ENCODE results near the gene ATP9A.

Gene ATP9A

DNA sequence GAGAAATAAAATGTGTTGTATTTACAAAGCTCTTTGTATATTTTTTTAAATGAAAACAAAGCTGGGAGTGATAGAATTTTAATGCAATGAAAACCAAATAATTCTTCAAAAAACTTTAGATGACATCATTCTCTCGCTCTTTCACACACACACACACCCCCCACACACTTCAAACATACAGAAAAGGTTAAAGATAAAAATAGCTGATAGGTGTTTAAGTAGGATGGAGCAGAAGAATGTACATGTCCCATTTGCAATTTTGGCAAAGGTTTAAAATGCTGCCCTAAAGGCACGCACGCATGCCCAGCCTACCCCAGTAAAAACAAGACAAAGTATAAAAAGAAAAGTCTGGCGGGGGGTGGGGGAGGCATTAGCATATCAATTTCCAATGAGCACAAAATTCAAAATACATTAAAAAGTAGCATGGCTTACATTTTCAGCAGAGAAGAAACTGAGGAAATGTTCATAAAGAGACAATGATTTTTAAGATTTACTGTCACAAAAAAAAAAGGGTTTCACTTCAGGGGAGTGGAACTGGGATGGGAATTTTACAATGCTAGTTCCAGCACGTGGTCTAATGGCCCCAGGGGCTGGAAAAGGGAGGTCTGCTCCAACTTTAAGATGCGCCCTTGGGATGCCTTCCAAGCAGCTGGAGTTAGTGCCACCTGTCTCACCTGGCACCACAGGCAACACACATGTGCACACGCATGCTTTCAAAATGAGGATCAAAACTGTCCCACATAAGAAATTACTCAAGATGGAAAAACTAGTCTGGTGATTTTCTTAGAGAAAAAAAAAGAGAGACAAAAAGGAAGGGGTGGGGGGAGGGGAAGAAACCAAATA, 170.6 kb downstream of the ATP9A start:
- DNase-seq: no peak
- ATAC-seq: peak; percentile 64

DNA sequence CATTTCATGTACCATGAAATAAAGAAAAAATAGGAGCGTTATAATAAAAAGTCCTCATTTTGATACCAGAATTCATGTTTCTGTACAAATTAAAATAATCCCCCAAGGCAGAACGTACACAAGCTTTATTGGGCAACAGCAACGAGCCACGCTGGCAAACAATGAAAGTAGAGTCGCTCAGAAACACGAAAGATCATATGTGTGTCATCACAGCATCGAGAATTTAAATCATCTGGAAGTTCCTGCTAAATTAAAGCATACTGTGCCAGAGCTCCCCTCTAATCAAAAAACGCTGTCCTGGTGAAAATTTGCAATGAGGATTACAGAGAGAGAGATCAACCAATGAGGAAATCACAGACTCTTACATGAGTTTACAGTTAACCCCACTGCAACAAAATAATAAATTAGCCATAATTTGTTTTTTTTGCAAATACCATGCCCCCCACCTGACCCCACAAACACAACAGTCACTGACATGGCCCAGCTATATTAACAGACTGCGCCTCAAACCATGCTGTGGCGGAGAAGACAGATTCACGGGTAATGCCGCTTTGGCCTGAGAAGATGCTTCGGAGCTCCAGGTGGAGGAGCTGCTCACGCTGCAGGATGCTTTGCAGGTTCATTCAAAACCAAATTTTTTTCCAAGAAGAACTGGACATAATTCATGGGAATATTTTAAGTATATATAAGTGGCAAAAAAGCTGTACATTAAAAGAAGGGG, 171.4 kb downstream of the ATP9A start:
- ATAC-seq: no peak

DNA sequence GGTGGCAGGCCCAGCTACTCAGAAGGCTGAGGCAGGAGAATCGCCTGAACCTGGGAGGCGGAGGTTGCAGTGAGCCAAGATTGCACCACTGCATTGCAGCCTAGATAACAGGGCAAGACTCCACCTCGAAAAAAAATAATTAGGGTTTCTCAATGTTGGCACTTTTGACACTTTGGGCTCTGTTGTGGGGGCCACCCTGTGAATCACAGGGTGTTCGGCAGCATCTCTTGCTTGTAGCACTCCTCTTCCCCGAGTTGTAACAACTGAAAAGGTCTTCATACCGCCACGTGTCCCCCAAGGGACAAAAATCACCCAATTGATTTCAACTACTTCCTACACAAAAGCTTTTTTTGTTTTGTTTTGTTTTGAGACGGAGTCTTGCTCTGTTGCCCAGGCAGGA, 172.4 kb downstream of the ATP9A start:
- ATAC-seq (no peak), DNase-seq (no peak)

More for the DNA sequence above, 171.4 kb downstream of the ATP9A start:
- DNase-seq: no peak

DNA sequence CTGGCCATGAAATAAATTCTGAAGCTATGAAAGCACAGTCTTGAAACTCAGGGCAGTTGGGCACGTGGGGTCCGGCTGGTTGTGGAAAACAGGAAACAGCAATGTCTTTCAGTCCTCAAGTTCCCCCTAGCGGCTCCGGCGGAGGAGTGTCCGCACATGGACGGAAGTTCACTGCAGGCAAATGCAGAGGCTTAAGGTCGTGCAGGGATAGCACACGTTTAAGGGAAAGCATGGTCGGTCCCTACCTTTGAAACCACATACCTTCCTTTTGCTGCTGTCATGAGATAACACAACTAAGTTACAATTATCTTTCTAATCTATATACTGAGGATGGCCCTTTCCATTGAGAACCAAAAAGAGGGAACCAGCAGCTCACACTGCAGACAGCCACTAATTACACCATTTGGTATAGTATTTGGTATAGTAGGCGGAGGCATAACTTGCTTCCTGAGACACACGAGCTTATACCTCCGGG, 173.1 kb downstream of the ATP9A start:
- DNase-seq (peak; percentile 82), ATAC-seq (peak; percentile 87)

DNA sequence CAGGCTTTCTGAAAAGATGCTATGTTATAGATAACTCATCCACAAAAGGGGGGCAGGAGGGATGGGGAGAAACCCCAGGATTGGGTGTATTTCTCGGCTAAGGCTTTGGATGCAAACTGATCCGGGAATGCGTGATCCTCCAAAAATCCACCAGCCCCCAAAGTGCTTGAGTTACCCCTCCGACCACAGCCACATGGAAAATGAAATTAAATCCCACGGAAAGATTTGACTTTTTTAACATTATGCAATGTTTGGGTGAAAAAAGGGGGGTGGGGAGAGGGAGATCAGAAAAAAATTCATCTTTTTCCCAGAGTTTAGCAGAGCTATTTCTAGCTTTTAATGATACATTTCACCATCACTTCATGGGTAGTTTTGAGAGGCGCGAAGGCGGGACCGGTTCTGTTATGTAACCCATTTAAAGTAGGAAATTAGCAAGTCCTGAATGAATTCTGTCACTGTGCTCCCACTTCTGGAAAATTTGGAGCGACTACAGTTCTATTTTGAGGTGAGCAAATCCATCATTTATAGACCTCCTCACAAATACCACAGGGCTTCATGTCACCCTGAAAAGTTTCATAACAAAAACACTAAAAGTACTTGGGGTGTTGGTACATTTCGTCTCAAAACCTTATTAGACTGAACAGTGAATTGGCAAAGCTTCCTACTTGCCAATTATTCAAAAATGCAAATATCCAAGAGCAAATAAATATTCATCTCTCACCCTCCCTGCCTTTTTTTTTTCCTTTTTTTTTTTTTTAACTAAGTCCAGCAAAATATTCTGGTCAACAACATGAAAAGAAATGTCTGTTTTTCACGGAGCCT, 173.7 kb downstream of the ATP9A start:
- ATAC-seq (no peak), DNase-seq (no peak)

DNA sequence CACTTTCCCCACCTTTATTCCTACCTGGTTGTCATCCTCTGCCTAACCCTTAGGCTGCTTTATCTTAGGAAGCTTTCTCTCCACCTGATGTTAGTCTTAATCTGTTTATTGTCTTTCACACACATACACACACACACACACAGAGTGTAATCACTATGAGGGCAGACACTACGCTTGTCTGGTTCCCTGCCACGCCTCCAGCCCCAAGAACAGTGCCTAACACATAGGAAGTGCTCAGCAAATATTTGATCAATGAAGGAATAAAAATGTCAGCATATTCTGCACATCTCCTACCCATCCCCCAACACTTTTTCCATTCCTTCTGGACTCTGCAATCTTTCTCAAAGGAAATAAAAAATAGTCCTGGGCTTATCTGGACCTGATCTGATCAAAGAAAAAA, 174.6 kb downstream of the ATP9A start:
- DNase-seq (no peak), ATAC-seq (no peak)

DNA sequence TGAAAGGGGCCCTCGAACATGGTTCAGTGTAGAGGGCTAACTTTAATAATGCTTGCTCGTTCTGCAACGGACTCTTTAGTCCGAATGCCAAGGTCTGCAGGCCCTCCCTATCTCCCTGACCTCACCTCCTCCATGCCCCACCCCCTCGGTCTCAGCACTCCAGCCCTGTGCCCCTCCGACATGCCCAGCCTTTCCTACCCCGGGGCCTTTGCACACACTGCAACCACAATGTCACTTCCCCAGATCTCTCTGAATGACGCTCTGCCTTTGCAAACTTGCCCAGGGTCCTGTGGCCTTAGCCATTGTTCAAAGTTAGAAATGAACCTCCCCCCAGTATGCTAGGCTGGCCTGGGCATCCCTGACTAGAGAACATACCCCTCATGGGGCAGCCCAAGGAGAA, 175.6 kb downstream of the ATP9A start:
- ATAC-seq (no peak), DNase-seq (no peak)

DNA sequence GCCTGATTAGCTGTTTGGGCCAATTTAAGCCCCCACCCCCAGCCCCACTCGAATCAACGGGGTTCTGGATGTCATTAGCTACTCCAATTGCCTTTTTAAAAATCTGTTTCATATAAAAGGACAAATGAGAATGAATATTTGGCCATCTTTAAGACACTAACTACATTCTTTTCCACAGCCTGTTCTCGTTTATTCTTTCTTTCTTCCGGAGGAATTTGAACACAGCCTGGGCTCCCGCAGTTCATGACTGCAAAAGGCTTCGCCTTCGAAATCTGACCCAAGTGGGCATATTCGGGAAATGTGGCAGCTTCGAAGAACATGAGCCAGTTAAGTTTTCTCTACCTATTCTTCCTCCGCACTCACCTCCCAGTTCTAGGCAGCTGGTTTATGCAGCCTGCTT, 176.3 kb downstream of the ATP9A start:
- DNase-seq: no peak
- ATAC-seq: no peak

DNA sequence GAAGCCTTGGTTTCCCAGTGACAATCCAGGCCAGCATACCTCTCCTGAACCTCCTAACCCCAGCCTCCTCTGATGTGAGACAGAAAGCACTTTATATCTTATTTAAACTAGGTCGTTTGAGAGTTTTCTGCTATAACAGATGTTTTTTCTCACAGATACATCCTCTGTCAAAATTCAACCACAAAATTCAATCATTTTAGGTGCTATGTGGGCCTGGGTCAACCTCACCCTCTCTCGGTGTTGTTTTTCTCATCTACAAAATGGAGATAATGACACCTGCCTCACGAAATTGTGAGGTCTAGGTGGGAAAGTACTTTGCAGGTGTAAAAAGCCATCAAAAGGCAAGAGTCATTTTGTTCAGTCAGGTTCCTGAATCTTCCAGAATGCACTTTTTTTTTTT, 179.4 kb downstream of the ATP9A start:
- ATAC-seq: no peak

DNA sequence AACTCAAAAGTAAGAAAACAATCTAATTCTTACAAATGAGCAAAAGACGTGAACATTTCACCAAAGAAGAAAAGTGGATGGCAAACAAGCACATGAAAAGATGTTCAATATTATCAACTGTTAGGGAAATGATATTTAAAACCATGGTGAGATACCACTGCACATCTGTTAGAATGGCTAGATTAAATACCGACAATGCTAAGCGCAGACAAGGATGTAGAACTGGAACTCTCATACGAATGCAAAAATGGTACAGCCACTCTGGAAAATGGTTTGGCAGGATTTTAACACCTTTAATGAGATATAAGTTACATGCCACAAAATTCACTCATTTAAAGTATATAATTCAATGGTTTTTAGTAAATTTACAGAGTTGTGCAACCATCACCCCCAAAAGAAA, 181.0 kb downstream of the ATP9A start:
- no peak for ATAC-seq
- no peak for DNase-seq

More for the DNA sequence above, 179.4 kb downstream of the ATP9A start:
- no peak for DNase-seq

DNA sequence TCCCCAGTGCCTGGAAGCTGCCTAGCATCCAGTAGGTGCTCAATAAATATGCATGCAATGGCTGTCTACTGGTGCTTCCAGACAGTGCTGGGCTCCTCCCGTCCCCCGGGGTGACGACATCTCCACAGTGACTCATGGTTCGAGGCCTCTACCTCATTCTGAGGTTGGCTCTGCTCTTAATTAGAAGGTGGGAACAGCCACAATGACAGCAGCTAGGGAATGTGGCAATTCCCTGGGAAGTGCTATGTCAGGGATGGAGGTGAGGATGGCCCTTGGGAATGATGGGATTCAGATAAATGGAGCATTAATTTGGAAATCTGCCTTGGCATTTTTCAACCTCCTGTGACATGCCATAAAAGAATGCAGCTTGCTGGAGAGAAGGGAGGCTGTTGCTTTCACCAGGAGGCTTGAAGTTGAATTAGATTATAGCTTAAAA, 182.2 kb downstream of the ATP9A start:
- DNase-seq (no peak), ATAC-seq (no peak)

DNA sequence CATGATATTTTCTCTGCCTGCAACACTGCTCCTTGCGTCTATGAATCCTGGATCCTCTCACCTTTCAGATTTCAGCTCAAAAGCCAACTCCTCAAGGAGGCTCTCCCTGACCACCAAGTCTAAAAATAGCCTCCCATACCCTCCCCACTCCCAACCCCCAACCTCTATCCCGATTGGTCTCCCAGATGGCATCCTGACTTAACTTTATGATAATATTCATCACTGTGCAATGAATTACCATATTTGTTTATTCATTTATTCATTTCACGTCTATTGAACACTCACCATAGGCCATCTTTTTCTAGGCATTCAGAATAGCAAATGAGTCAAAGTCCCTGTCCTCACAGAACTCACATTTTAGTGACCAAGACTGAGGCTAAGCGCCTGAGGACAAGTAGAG, 183.0 kb downstream of the ATP9A start:
- DNase-seq (no peak), ATAC-seq (no peak)

DNA sequence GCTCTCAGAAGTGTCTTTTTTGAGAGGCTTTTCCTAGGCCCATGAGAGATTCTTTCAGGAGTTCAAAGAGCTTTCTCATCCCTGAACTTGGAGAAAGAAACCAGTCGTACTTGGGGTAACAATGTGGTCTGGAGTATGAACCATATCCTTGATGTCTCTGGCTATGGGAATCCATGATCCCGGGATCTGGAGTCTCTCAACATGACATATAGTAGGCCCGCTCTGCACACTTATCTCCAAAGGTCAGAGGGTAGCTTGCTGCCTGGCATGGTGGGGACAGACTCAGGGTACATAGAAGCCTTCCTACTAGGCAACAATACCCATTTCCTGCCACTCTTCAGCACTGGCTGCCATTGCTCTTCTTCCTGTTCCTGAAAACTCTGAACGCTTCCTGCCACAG, 183.5 kb downstream of the ATP9A start:
- DNase-seq (no peak), ATAC-seq (no peak)

DNA sequence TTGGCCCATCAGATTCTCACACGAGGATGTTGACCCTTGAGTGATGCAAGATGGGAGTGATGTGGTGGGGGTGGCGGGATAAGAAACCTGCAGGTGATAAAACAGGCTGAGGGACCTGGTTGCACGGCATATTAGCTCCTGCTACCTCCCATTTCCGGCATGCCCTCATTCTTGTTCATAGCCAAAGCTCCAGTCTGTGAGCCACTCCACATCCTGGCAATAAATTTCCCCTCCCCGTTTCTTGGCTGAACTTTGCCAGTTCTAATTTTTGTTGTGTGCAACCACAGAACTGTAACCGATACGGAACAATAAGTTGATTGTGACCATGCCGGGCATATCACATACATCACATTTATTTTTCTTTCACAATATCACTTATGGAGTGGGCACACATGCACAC, 184.1 kb downstream of the ATP9A start:
- DNase-seq: no peak
- no peak for ATAC-seq

DNA sequence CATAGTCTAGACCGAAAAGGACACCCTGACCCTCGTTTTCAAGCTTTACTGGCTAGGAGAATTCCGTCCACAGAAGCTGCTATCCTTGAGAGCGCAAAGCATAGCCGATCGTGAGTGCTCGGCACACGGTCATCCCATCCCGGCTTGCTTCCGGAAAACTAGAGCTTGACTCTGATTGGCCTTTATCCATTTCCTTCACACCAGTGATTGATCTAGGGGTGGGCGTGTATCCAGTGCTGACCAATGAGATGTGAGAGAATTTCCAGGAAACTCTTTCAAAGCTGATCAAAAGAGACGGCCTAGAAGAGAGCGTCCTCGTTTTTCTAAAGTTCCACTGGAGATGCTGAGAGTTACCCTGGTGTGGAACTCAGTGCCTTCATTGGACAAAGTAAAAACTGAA, 184.7 kb downstream of the ATP9A start:
- DNase-seq: no peak
- no peak for ATAC-seq

DNA sequence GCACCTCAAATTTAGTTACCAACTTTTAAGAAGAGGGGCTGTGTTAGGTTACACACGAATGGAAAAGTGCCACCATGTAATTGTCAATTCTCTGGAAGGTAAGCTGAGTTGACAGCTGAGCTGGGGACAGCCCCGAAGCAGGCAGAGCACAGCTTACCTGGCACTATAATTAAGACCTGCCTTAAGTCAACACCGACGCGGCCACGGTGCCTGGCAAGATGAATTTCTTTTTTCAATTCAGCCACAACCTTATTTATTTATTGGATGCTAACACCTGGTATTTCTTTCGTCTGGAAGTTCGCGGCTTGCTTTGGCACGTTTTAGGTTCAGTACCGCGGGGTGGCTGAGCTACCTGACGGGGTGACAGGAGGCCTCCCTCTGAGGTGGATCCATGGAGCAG, 185.1 kb downstream of the ATP9A start:
- ATAC-seq: no peak
- no peak for DNase-seq

DNA sequence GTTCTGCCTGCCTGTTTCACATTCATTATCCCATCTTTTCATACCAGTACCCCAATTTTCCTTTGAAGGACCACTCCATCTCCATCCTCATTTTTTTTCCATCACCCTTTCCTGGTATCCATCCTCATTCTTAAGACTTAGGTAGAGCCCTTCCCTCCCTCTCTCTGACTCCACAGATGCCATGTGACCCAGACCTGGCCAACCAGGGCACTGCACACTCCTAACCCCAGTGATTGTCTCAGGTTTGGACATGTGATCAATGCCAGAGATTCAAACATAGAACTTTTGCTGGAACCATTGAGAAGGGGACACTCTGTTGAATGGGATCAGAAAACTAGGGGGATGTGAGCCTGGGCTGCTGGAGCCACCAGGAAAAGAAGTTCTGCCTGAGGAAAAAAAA, 186.6 kb downstream of the ATP9A start:
- ATAC-seq (no peak), DNase-seq (no peak)

DNA sequence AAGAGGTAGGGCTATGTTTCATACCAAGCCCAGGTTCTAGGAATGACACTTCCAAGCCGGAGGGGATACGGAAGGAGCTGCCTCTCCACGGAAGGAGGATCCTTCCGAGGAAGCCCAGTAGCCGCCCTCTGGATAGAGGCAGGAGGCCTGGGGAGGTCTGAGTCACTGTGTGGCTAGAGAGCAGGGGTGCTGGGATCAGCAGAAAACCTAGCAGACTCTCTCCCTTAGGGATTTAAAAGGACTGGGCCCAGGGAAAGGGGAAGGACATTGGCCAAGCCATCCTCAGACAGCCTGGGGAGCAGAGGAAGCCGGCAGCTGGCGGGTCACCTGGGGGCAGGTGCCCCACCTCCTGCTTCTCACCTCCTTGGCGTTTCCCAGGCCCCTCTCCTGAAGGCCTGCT, 189.1 kb downstream of the ATP9A start:
- no peak for ATAC-seq

DNA sequence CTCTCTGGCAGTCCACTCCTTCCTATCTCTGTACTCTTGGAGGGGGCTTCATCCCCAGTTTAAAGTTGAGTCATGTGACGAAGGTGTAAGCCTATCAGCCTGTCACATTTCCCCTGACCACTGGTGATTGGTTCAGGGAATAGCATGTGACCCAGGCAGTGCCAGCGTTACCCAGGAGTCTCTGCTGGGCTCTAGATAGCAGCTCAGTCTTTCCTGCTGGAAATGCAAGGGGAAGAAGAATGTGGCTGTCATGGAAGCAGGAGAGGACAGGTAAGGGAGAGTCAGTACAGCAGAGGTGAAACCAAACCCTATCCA, 190.1 kb downstream of the ATP9A start:
- DNase-seq (no peak), ATAC-seq (no peak)

More for the DNA sequence above, 189.1 kb downstream of the ATP9A start:
- no peak for DNase-seq

DNA sequence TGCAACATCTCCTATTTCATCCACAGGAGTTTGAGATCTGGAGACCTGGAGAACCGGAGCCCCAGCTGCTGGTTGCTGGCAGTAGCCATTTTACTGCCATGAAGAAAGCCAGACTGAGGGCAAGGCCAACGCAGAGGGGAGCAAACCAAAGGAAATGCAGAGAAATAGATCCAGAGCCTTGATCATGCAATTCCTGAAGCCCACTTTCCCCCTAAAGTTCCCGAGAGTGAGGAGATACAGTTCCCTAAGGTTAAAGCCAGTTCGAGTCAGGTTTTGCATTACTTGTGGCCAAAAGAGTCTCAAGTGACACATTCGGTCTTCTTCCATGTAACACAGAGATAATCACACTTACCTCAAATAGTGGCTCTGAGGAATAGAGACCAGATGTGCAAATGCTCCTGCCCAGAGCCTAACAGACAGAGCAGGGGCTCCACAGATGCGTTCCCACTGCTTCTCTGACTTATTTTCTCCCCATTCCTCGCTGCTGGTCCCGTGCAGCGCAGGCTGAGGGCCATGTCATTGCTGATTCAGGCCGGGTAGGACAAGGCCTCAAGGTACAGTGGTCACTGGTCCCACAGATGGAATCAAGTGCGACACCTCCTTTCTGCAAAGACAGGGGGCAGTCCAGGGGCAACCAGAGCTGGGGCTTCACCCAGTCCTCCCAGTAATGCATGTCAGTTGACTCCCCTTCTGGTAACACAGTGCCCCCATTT, 190.6 kb downstream of the ATP9A start:
- no peak for DNase-seq
- no peak for ATAC-seq

DNA sequence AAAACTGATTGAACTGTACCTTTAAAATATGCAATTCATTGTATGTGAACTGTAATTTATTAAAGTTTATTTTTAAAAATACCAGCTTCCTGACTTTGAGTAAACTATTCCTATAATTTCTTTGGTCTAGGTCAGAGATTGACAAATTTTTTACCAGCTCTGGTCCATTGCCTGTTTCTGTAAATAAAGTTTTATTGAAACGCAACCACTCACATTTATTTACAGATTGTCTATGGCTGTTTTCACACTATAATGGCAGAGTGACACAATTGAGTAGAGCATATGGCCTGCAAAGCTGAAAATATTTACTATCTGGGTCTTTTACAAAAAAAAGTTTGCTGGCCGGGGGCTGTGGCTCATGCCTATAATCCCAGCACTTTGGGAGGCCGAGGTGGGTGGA, 192.7 kb downstream of the ATP9A start:
- no peak for DNase-seq

More for the DNA sequence above, 192.7 kb downstream of the ATP9A start:
- ATAC-seq: no peak

Data from stimulated activated naive CD8-positive, alpha-beta T cell treated with anti-CD3 and anti-CD28 coated beads, Interleukin-15, Interleukin-2, amounts not matched to agents 100 U/mL and 50 U/mL, for 24 hours (primary cell).